ENCODE data around the gene PTCD2.

The PTCD2 gene

DNA sequence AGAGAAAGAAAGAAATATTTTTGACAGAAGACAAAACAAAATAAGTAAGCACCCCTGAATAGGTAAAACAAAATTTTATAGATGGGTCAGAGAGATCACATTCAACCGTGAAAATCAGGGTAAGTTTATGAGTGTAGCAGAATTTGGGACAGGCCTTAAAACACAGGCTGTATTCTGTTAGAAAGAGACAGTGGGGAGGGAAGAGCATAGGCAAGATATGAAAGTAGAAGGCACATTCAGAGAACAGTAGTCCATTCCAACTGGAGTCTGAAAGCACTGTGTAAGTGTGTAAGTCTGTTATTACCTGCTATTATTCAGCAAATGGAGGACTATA lies 38.8 kb upstream of the PTCD2 start:
- TF ChIP-seq, protein P1, sequence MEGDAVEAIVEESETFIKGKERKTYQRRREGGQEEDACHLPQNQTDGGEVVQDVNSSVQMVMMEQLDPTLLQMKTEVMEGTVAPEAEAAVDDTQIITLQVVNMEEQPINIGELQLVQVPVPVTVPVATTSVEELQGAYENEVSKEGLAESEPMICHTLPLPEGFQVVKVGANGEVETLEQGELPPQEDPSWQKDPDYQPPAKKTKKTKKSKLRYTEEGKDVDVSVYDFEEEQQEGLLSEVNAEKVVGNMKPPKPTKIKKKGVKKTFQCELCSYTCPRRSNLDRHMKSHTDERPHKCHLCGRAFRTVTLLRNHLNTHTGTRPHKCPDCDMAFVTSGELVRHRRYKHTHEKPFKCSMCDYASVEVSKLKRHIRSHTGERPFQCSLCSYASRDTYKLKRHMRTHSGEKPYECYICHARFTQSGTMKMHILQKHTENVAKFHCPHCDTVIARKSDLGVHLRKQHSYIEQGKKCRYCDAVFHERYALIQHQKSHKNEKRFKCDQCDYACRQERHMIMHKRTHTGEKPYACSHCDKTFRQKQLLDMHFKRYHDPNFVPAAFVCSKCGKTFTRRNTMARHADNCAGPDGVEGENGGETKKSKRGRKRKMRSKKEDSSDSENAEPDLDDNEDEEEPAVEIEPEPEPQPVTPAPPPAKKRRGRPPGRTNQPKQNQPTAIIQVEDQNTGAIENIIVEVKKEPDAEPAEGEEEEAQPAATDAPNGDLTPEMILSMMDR (IDR thresholded peaks at IDR 0.05; ENCODE audit: low read depth, low read length): no peak
- in situ Hi-C loops (cut with HindIII; ENCODE audit: low sequenced_read_pairs): no loop called here
- DNase-seq (ENCODE audit: low read depth, low spot score): no peak
- no peak overlapping the region for H3K4me3 ChIP-seq (ENCODE audit: low read depth, low read length)

DNA sequence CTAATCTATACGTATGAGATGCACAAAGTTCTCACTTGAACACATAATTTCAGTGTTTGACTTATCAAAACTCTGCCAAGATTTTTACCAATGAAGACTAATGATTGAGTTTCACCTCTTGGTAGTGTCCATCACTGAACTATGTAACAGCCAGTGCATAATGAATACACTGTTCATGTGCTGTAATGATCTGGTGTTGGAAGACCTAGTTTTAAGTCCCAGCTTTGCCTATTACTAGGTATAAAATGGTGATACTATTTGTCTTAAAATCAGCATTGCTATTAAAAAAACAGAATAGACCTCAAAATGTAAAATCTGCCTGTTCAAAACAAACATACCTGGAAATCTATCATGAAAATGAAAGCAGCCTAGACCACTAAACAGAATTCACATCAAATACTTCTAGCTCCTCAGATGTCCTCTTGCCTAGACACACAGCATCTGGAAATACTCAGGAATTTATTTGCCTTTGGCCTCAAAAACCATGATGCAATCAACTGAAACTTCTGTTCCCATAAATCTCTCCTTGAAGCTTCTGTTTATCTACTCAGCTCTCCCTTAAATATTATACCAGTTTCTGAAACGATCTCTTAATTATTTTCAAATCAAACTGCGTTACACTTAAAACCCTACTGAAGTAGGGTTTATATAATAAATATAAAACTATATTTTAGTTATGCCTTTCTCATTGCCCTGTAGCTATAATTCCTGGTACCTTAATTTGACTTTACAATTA lies 38.2 kb upstream of the PTCD2 start:
- in situ Hi-C loops (cut with HindIII; ENCODE audit: low sequenced_read_pairs): no loop called here
- TF ChIP-seq, protein P1 (IDR thresholded peaks at IDR 0.05; ENCODE audit: low read depth, low read length): no peak
- peak; percentile 89 for DNase-seq (ENCODE audit: low read depth, low spot score)
- H3K4me3 ChIP-seq (ENCODE audit: low read depth, low read length): no peak overlapping the region

DNA sequence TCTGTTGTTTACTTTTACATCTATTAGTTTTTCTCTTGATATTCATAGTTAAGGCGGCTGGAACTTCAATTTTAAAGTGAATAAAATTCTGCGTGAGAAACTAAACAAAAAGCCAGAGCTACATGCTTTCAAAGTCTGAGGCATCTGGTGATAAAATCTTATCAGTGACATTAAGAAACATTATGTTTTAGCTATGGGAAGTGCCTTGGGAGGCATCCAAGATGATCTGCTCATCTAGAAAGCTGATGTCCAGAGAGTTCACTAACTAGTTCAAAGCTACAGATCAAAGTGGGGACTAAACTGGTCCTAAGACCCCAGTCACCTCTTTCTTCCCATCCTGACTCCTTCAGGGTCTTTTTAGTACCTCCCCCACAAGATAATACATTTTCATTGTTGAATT lies 37.3 kb upstream of the PTCD2 start:
- in situ Hi-C loops (cut with HindIII; ENCODE audit: low sequenced_read_pairs): no loop called here
- H3K4me3 ChIP-seq (ENCODE audit: low read depth, low read length): no peak overlapping the region
- no peak for DNase-seq (ENCODE audit: low read depth, low spot score)
- TF ChIP-seq, protein P1 (IDR thresholded peaks at IDR 0.05; ENCODE audit: low read depth, low read length): no peak

DNA sequence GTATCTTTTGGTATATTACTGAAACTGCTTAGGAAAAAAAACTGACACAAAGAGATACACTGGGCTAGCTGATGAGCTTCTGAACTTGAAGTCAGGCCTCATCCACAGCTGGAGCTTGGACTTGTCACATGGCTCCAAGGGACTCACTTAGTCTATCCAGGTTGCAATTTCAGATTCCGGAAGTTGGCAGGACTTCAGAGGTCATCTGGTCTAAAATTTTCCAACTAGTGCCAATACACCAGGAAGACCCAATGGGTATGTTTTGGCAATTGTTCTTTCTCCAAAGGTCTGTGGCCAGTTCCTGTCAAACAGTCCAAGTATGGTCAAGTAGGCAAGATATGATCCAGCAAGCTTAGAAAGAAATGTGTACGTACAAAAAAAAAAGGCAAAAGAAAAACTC lies 36.8 kb upstream of the PTCD2 start:
- no peak overlapping the region for H3K4me3 ChIP-seq (ENCODE audit: low read depth, low read length)
- TF ChIP-seq, protein P1 (IDR thresholded peaks at IDR 0.05; ENCODE audit: low read depth, low read length): no peak
- in situ Hi-C loops (cut with HindIII; ENCODE audit: low sequenced_read_pairs): no loop called here
- DNase-seq (ENCODE audit: low read depth, low spot score): no peak

DNA sequence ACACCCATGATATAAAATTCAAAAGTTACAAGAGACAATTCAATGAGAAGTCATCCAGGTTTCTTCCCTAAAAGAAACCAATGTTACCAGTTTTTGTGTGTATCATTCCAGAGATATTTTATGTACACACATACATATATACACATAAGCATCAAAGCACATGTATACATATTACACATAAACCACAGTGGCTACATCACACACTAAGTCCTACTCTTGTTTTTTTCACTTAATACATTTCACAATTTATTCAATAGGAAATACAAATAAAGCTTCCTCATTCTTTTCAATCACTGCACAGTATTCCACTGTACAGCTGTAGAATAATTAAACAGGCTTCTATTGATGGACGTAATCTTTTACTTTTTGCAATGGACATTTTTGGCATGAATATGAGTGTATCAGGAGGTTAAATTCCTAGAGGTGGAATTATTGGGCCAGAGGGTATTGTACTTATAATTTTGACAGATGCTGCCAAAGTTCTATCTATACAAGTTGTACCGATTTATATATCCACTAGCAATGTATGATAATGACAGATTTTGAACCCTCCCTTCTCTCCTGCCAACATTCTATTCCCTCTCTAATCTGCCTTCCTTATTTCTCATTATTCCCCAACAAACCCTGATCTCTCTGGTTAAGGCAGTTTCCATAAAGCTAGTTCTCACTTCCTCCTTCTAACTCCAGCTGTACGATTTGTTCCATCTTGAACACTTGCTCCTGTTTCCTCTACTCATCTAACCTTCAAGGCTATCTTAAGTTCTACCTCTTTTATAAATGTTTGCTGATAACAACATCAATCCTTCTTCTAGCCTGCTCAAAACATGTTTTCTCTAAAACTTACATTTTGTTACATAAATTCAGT lies 35.4 kb upstream of the PTCD2 start:
- in situ Hi-C loops (cut with HindIII; ENCODE audit: low sequenced_read_pairs): no loop called here

DNA sequence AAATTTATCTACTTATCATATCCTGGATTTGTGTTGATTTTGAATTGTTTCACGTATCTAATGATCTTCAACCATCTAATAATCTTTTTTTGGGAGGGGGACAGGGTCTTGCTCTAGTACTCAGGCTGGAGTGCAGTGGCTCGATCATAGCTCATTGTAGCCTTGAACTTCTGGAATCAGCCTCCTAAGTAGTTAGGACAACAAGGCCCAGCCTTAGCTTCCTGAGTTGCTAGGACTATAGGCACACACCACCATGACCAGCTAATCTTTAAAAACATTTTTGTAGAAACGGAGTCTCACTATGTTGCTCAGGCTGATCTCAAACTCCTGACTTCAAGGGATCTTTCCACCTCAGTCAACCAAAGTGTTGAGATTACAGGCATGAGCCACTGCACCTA lies 34.8 kb upstream of the PTCD2 start:
- no peak for DNase-seq (ENCODE audit: low read depth, low spot score)
- in situ Hi-C loops (cut with HindIII; ENCODE audit: low sequenced_read_pairs): no loop called here
- no peak overlapping the region for H3K4me3 ChIP-seq (ENCODE audit: low read depth, low read length)
- TF ChIP-seq, protein P1 (IDR thresholded peaks at IDR 0.05; ENCODE audit: low read depth, low read length): no peak

More for the DNA sequence above, 35.4 kb upstream of the PTCD2 start:
- TF ChIP-seq, protein P1 (IDR thresholded peaks at IDR 0.05; ENCODE audit: low read depth, low read length): no peak
- no peak for DNase-seq (ENCODE audit: low read depth, low spot score)
- H3K4me3 ChIP-seq (ENCODE audit: low read depth, low read length): no peak overlapping the region
